Uterus (tissue), 2 donors: ENCODE data around the gene CTIF.

ENCODE experiments used
- POLR2A ChIP-seq, 2 donors: fragments of 450-650 bp; IDR thresholded peaks; one replicate each; pipeline ENCODE4 v1.6.1; 2016; ENCODE audit warnings: antibody characterized with exemption in 2 of 2, mild to moderate bottlenecking in 1 of 2, moderate library complexity in 1 of 2
- TF ChIP-seq, protein P1 (sequence below), 4 experiments: fragments of 200-600 bp in 2 of 4; fragments of 450-650 bp in 2 of 4; sonication (generic) in 2 of 4; IDR thresholded peaks; one replicate each; pipeline ENCODE4 v1.5.1; 2016 to 2019; ENCODE audit warnings: antibody characterized with exemption in 4 of 4, mild to moderate bottlenecking in 2 of 4, moderate library complexity in 1 of 4

DNA sequence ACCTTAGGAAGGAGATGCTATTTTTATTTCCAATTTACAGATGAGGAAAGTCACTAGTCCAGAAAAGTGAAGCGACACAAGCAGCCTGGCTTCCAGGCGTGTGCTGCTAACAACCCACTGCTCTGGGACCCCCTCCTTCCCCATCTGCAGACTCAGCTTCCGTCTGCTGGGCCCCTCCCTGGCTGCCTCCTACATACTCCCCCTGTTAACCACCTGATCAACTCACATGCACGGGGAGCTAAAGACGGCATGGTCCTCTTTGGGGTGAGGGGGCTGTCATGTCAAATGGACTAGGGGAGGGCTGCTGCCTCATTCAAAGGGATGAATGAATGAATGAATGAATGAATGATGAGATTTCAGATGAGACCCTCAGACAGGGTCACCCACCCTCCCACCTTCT, 184.2 kb downstream of the CTIF start:
- TF ChIP-seq, protein P1, sequence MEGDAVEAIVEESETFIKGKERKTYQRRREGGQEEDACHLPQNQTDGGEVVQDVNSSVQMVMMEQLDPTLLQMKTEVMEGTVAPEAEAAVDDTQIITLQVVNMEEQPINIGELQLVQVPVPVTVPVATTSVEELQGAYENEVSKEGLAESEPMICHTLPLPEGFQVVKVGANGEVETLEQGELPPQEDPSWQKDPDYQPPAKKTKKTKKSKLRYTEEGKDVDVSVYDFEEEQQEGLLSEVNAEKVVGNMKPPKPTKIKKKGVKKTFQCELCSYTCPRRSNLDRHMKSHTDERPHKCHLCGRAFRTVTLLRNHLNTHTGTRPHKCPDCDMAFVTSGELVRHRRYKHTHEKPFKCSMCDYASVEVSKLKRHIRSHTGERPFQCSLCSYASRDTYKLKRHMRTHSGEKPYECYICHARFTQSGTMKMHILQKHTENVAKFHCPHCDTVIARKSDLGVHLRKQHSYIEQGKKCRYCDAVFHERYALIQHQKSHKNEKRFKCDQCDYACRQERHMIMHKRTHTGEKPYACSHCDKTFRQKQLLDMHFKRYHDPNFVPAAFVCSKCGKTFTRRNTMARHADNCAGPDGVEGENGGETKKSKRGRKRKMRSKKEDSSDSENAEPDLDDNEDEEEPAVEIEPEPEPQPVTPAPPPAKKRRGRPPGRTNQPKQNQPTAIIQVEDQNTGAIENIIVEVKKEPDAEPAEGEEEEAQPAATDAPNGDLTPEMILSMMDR (IDR thresholded peaks at IDR 0.05), result no peak
- no peak for TF ChIP-seq POLR2A (IDR thresholded peaks at IDR 0.05)
